HepG2 (cell line): ENCODE results near the gene TFDP1. TPM values are rescaled to one million over a fixed set of nuclear protein-coding genes. Genes with fewer than 3 reads are reported as not detected.

ENCODE experiments used
- CBX1 ChIP-seq: IDR thresholded peaks from one replicate; pipeline ENCODE4 v1.6.1; 2016; ENCODE audit warnings: antibody characterized with exemption, low read depth
- CREB1 ChIP-seq, 2 experiments: fragments of 450-650 bp in 1 of 2; IDR thresholded peaks; 2 replicates each; pipeline ENCODE4 v1.6.1; 2016 to 2017; ENCODE audit warnings: control low read depth in 1 of 2, mild to moderate bottlenecking in 1 of 2, missing compliant biosample characterization in 1 of 2, missing genetic modification characterization in 1 of 2
- ESRRA ChIP-seq: sonication (generic); formaldehyde crosslinking; IDR thresholded peaks from 2 replicates; pipeline ENCODE4 v1.5.1; 2020; ENCODE audit warnings: mild to moderate bottlenecking, low read depth, missing genetic modification reagents
- HNRNPLL ChIP-seq: fragments of 200-400 bp; formaldehyde crosslinking; IDR thresholded peaks from 2 replicates; pipeline ENCODE4 v1.6.1; 2017; ENCODE audit warnings: mild to moderate bottlenecking, low read depth, low read length; ENCODE audit not compliant: poor library complexity, severe bottlenecking
- ZFX ChIP-seq: sonication (generic); formaldehyde crosslinking; IDR thresholded peaks from 2 replicates; pipeline ENCODE4 v1.4.0; 2020; ENCODE audit warnings: mild to moderate bottlenecking, low read depth, missing genetic modification reagents, moderate library complexity
- ZSCAN25 ChIP-seq: sonication (generic); formaldehyde crosslinking; IDR thresholded peaks from 2 replicates; pipeline ENCODE4 v1.8.0; 2022; ENCODE audit warnings: mild to moderate bottlenecking, missing genetic modification reagents
- polyA plus RNA-seq, 8 experiments: library from polyadenylated mRNA; depleted of rRNA in 3 of 8; stranded (reverse) in 7 of 8; unstranded in 1 of 8; fragments of >200 nt; fragmentation: Illumina TruSeq in 4 of 8; extraction: Trizol in 4 of 8; gene quantifications; 2 replicates each; pipeline versions ENCODE4 v1.2.1 to v1.2.3, GENCODE V29; 2011 to 2016; ENCODE audit warnings: low read depth in 4 of 8, missing spikeins in 1 of 8, mixed read lengths in 1 of 8; ENCODE audit not compliant: insufficient read depth in 1 of 8
- total RNA-seq, 5 experiments: library from RNA; depleted of rRNA; stranded (reverse); fragments of >200 nt; fragmentation: Illumina TruSeq; extraction: Trizol; gene quantifications; 2 replicates each; pipeline ENCODE4 v1.2.3, GENCODE V29; 2016; ENCODE audit warnings: low read depth in 1 of 5
- TF ChIP-seq, protein P1 (sequence below): sonication (generic); formaldehyde crosslinking; IDR thresholded peaks from 2 replicates; pipeline ENCODE4 v1.4.0; 2020; ENCODE audit warnings: mild to moderate bottlenecking, missing genetic modification reagents
- TF ChIP-seq, protein P2 (sequence below): IDR thresholded peaks from 2 replicates; pipeline ENCODE4 v1.6.1; 2018; ENCODE audit warnings: missing genetic modification reagents
- TF ChIP-seq, protein P3 (sequence below): sonication (generic); formaldehyde crosslinking; IDR thresholded peaks from 2 replicates; pipeline ENCODE4 v1.4.0; 2020; ENCODE audit warnings: mild to moderate bottlenecking, missing genetic modification reagents
- TF ChIP-seq, protein P4 (sequence below): sonication (generic); formaldehyde crosslinking; IDR thresholded peaks from 2 replicates; pipeline ENCODE4 v1.4.0; 2020; ENCODE audit warnings: missing genetic modification reagents; ENCODE audit errors: not compliant biosample characterization
- TF ChIP-seq, protein P5 (sequence below): sonication (generic); formaldehyde crosslinking; conservative IDR thresholded peaks from 2 replicates; pipeline ENCODE4 v1.4.0; 2020; ENCODE audit warnings: mild to moderate bottlenecking, missing genetic modification reagents, moderate library complexity

TFDP1 gene
- total and polyA plus RNA-seq, 2 of the 13 experiments (the other 11 are each of a cell fraction or from before 2014, with no cell fraction given), result 38.0 to 84.2 TPM

DNA sequence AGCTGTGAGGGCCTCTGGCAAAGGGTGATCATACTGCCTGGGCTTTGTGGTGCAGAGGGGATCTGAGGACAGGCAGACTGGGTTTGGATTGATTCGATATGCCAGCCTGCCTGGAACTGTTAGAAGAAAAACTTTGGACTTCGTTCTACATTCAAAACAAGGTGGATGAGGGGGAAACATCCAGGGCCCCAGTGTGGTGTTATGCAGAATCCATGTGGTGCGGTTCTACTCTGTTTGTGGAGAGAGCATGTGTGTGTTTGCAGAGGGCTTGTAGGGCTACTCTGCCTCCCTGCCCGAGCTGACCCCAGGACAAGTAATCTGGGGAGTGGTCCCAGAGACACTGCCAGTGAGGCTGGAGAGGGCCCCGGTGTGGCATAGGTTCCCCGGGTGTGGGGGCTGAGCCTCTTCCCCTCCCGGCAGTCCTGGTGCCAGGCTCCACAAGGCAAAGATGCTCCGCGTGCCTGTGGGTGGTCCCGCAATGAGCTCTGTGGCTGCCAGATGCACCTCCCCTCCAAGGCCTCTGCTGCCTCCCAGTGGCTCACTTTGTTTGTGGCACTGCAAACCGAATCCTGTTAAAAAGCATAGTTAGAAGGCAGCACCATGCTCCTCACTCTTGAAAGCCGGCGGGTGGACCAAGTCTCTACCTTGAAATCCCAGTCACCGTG is 22.3 kb upstream of the TFDP1 start (continued):
- TF ChIP-seq, protein P1, sequence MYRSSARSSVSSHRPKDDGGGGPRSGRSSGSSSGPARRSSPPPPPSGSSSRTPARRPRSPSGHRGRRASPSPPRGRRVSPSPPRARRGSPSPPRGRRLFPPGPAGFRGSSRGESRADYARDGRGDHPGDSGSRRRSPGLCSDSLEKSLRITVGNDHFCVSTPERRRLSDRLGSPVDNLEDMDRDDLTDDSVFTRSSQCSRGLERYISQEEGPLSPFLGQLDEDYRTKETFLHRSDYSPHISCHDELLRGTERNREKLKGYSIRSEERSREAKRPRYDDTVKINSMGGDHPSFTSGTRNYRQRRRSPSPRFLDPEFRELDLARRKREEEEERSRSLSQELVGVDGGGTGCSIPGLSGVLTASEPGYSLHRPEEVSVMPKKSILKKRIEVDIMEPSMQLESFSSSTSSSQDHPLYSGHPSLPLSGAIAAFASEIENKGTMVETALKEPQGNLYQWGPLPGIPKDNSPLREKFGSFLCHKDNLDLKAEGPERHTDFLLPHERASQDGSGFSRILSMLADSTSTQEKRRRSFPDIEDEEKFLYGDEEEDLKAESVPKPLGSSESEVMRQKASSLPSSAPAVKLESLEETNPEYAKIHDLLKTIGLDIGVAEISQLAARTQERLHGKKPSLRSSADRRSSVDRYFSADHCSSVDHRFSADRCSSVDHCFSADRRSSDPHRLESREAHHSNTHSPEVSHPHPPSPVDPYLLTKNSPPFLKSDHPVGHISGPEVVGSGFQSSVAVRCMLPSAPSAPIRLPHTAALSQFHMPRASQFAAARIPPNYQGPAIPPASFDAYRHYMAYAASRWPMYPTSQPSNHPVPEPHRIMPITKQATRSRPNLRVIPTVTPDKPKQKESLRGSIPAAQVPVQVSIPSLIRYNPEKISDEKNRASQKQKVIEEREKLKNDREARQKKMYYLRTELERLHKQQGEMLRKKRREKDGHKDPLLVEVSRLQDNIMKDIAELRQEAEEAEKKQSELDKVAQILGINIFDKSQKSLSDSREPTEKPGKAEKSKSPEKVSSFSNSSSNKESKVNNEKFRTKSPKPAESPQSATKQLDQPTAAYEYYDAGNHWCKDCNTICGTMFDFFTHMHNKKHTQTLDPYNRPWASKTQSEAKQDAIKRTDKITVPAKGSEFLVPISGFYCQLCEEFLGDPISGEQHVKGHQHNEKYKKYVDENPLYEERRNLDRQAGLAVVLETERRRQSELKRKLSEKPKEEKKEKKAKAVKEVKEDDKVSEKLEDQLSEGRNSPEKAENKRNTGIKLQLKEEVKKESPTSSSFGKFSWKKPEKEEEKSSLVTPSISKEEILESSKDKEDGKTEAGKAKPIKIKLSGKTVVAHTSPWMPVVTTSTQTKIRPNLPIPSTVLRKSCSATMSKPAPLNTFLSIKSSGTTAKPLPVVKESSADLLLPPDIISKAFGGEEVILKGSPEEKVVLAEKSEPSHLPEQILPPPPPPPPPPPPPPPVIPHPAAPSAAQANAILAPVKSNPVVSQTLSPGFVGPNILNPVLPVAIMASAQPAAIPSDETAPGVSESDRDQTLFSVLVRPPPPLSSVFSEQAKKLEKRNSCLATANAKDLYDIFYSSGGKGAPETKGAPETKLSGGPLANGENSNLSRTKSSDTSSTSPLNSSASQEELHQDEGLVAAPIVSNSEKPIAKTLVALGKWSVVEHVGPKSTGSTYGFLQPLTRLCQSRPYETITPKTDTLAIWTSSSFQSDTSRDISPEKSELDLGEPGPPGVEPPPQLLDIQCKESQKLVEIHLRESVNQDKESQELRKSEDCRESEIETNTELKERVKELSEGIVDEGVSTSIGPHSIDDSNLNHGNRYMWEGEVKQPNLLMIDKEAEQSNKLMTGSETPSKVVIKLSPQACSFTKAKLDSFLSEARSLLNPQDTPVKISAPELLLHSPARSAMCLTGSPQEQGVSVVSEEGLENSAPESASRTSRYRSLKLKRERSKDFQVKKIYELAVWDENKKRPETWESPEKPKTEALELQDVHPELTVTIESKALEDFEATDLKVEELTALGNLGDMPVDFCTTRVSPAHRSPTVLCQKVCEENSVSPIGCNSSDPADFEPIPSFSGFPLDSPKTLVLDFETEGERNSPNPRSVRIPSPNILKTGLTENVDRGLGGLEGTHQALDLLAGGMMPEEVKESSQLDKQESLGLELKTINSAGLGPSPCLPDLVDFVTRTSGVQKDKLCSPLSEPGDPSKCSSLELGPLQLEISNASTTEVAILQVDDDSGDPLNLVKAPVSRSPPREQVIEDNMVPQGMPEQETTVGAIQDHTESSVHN, result 0 out of 2 replicates have a peak, but pooled peaks have one; percentile 52
- no peak for TF ChIP-seq ESRRA (CRISPR knock-in tag)
- TF ChIP-seq HNRNPLL, result peak; percentile 31
- no peak for TF ChIP-seq CREB1 (IDR thresholded peaks at IDR 0.05)
- TF ChIP-seq CREB1 (CRISPR knock-in tag; IDR thresholded peaks at IDR 0.05), result no peak
- TF ChIP-seq CBX1, result peak; percentile 37
- TF ChIP-seq, protein P2, sequence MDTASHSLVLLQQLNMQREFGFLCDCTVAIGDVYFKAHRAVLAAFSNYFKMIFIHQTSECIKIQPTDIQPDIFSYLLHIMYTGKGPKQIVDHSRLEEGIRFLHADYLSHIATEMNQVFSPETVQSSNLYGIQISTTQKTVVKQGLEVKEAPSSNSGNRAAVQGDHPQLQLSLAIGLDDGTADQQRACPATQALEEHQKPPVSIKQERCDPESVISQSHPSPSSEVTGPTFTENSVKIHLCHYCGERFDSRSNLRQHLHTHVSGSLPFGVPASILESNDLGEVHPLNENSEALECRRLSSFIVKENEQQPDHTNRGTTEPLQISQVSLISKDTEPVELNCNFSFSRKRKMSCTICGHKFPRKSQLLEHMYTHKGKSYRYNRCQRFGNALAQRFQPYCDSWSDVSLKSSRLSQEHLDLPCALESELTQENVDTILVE (CRISPR knock-in tag), result 0 out of 2 replicates have a peak, but pooled peaks have one; percentile 25
- TF ChIP-seq, protein P3, sequence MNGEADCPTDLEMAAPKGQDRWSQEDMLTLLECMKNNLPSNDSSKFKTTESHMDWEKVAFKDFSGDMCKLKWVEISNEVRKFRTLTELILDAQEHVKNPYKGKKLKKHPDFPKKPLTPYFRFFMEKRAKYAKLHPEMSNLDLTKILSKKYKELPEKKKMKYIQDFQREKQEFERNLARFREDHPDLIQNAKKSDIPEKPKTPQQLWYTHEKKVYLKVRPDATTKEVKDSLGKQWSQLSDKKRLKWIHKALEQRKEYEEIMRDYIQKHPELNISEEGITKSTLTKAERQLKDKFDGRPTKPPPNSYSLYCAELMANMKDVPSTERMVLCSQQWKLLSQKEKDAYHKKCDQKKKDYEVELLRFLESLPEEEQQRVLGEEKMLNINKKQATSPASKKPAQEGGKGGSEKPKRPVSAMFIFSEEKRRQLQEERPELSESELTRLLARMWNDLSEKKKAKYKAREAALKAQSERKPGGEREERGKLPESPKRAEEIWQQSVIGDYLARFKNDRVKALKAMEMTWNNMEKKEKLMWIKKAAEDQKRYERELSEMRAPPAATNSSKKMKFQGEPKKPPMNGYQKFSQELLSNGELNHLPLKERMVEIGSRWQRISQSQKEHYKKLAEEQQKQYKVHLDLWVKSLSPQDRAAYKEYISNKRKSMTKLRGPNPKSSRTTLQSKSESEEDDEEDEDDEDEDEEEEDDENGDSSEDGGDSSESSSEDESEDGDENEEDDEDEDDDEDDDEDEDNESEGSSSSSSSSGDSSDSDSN (CRISPR knock-in tag), result peak; percentile 19; the same call in 1 of the 2 replicates
- 0 out of 2 replicates have a peak, but pooled peaks have one; percentile 31 for TF ChIP-seq ZFX
- TF ChIP-seq, protein P4, sequence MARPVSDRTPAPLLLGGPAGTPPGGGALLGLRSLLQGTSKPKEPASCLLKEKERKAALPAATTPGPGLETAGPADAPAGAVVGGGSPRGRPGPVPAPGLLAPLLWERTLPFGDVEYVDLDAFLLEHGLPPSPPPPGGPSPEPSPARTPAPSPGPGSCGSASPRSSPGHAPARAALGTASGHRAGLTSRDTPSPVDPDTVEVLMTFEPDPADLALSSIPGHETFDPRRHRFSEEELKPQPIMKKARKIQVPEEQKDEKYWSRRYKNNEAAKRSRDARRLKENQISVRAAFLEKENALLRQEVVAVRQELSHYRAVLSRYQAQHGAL (CRISPR knock-in tag), result no peak
- TF ChIP-seq, protein P5, sequence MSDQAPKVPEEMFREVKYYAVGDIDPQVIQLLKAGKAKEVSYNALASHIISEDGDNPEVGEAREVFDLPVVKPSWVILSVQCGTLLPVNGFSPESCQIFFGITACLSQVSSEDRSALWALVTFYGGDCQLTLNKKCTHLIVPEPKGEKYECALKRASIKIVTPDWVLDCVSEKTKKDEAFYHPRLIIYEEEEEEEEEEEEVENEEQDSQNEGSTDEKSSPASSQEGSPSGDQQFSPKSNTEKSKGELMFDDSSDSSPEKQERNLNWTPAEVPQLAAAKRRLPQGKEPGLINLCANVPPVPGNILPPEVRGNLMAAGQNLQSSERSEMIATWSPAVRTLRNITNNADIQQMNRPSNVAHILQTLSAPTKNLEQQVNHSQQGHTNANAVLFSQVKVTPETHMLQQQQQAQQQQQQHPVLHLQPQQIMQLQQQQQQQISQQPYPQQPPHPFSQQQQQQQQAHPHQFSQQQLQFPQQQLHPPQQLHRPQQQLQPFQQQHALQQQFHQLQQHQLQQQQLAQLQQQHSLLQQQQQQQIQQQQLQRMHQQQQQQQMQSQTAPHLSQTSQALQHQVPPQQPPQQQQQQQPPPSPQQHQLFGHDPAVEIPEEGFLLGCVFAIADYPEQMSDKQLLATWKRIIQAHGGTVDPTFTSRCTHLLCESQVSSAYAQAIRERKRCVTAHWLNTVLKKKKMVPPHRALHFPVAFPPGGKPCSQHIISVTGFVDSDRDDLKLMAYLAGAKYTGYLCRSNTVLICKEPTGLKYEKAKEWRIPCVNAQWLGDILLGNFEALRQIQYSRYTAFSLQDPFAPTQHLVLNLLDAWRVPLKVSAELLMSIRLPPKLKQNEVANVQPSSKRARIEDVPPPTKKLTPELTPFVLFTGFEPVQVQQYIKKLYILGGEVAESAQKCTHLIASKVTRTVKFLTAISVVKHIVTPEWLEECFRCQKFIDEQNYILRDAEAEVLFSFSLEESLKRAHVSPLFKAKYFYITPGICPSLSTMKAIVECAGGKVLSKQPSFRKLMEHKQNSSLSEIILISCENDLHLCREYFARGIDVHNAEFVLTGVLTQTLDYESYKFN, result peak; percentile 26; the same call in 1 of the 2 replicates
- TF ChIP-seq ZSCAN25 (CRISPR knock-in tag), result no peak
